HEK293 (cell line): ENCODE measurements around the gene IRX1.

Experiments used
- CTCF ChIA-PET: fragments of 350-600 bp; formaldehyde crosslinking; extraction: SDS; loops from one replicate; lab custom pipeline; 2021; ENCODE audit warnings: antibody characterized with exemption; lab: Yijun Ruan, JAX
- POLR2A ChIA-PET: fragments of 300-600 bp; formaldehyde crosslinking; extraction: SDS; loops from one replicate; lab custom pipeline; 2020; ENCODE audit warnings: antibody characterized with exemption, inconsistent platforms; lab: Yijun Ruan, JAX
- H3K27ac ChIP-seq: fragments of 200-500 bp; sonication (Bioruptor generic); 2 replicates; pipeline ENCODE4 v1.5.1; 2014; ENCODE audit warnings: low read depth, low read length, control low read depth, inconsistent platforms; ENCODE audit errors: extremely low read depth
- H3K36me3 ChIP-seq, 2 experiments: fragments of 200-500 bp in 1 of 2; sonication (Bioruptor generic) in 1 of 2; 1 replicate in 1 of 2; 2 replicates in 1 of 2; pipeline ENCODE4 v1.5.1; 2014 to 2017; ENCODE audit warnings: inconsistent platforms in 2 of 2, low read length in 2 of 2; ENCODE audit not compliant: control insufficient read depth in 2 of 2, insufficient read depth in 1 of 2
- H3K4me1 ChIP-seq: fragments of 200-500 bp; sonication (Bioruptor generic); 2 replicates; pipeline ENCODE4 v1.5.1; 2014; ENCODE audit warnings: mild to moderate bottlenecking, low read length, inconsistent platforms; ENCODE audit not compliant: control insufficient read depth, insufficient read depth
- H3K4me3 ChIP-seq: 2 replicates; pipeline ENCODE4 v1.5.1; 2011; ENCODE audit warnings: low read depth, mild to moderate bottlenecking, control low read depth, low read length, moderate library complexity
- H3K9me3 ChIP-seq: fragments of 200-500 bp; sonication (Bioruptor generic); 2 replicates; pipeline ENCODE4 v1.5.1; 2014; ENCODE audit warnings: low read depth, low read length, inconsistent platforms; ENCODE audit not compliant: control insufficient read depth, insufficient read depth
- EGR2 ChIP-seq: fragments of 450-650 bp; formaldehyde crosslinking; IDR thresholded peaks from 2 replicates; pipeline ENCODE4 v1.5.1; 2016; ENCODE audit warnings: low read depth, missing biosample characterization, missing genetic modification characterization
- KLF1 ChIP-seq: fragments of 450-650 bp; formaldehyde crosslinking; IDR thresholded peaks from 2 replicates; pipeline ENCODE4 v1.5.1; 2016; ENCODE audit warnings: missing biosample characterization, missing genetic modification characterization
- KLF8 ChIP-seq: fragments of 450-650 bp; formaldehyde crosslinking; IDR thresholded peaks from 2 replicates; pipeline ENCODE4 v1.5.1; 2016; ENCODE audit warnings: missing biosample characterization, missing genetic modification characterization
- MEIS1 ChIP-seq: sonication (generic); formaldehyde crosslinking; IDR thresholded peaks from 2 replicates; pipeline ENCODE4 v1.8.1; 2022; ENCODE audit warnings: missing genetic modification reagents, mild to moderate bottlenecking, borderline replicate concordance
- RBAK ChIP-seq: fragments of 450-650 bp; formaldehyde crosslinking; IDR thresholded peaks from 2 replicates; pipeline ENCODE4 v1.5.1; 2016; ENCODE audit warnings: missing biosample characterization, missing genetic modification characterization
- SCRT1 ChIP-seq: fragments of 450-650 bp; formaldehyde crosslinking; IDR thresholded peaks from 2 replicates; pipeline ENCODE4 v1.5.1; 2016; ENCODE audit warnings: missing biosample characterization, missing genetic modification characterization, borderline replicate concordance
- SP7 ChIP-seq: fragments of 450-650 bp; formaldehyde crosslinking; IDR thresholded peaks from 2 replicates; pipeline ENCODE4 v1.5.1; 2016; ENCODE audit warnings: missing biosample characterization, missing genetic modification characterization
- ZBTB17 ChIP-seq: fragments of 450-650 bp; formaldehyde crosslinking; IDR thresholded peaks from 2 replicates; pipeline ENCODE4 v1.5.1; 2016; ENCODE audit warnings: missing biosample characterization, missing genetic modification characterization
- ZBTB48 ChIP-seq: fragments of 450-650 bp; formaldehyde crosslinking; IDR thresholded peaks from 2 replicates; pipeline ENCODE4 v1.5.1; 2016; ENCODE audit warnings: missing biosample characterization, missing genetic modification characterization
- ZFP37 ChIP-seq: fragments of 450-650 bp; formaldehyde crosslinking; IDR thresholded peaks from 2 replicates; pipeline ENCODE4 v1.5.1; 2016; ENCODE audit warnings: missing biosample characterization, missing genetic modification characterization
- ZFP41 ChIP-seq: fragments of 450-650 bp; formaldehyde crosslinking; IDR thresholded peaks from 2 replicates; pipeline ENCODE4 v1.5.1; 2016; ENCODE audit warnings: missing biosample characterization, missing genetic modification characterization, borderline replicate concordance
- ZIC2 ChIP-seq: fragments of 450-650 bp; formaldehyde crosslinking; IDR thresholded peaks from 2 replicates; pipeline ENCODE4 v1.5.1; 2016; ENCODE audit warnings: missing biosample characterization, missing genetic modification characterization
- ZNF121 ChIP-seq: fragments of 450-650 bp; formaldehyde crosslinking; IDR thresholded peaks from 2 replicates; pipeline ENCODE4 v1.5.1; 2016; ENCODE audit warnings: missing biosample characterization, missing genetic modification characterization
- ZNF366 ChIP-seq: fragments of 450-650 bp; formaldehyde crosslinking; conservative IDR thresholded peaks from 2 replicates; pipeline ENCODE4 v1.5.1; 2016; ENCODE audit warnings: missing biosample characterization, missing genetic modification characterization
- ZNF426 ChIP-seq: fragments of 450-650 bp; formaldehyde crosslinking; IDR thresholded peaks from 2 replicates; pipeline ENCODE4 v1.5.1; 2017; ENCODE audit warnings: missing biosample characterization, missing genetic modification characterization, mild to moderate bottlenecking, inconsistent platforms, moderate library complexity
- ZNF544 ChIP-seq: fragments of 450-650 bp; formaldehyde crosslinking; IDR thresholded peaks from 2 replicates; pipeline ENCODE4 v1.5.0; 2017; ENCODE audit warnings: missing biosample characterization, missing genetic modification characterization
- ZNF549 ChIP-seq: fragments of 450-650 bp; IDR thresholded peaks from 2 replicates; pipeline ENCODE4 v1.5.1; 2018; ENCODE audit warnings: missing biosample characterization, missing genetic modification characterization, mild to moderate bottlenecking, inconsistent platforms, moderate library complexity
- ZNF596 ChIP-seq: fragments of 450-650 bp; IDR thresholded peaks from 2 replicates; pipeline ENCODE4 v1.5.0; 2018; ENCODE audit warnings: missing biosample characterization, mild to moderate bottlenecking, missing genetic modification characterization, moderate library complexity
- ZNF610 ChIP-seq: fragments of 450-650 bp; formaldehyde crosslinking; IDR thresholded peaks from 2 replicates; pipeline ENCODE4 v1.5.1; 2016; ENCODE audit warnings: missing biosample characterization, missing genetic modification characterization, borderline replicate concordance
- ZNF660 ChIP-seq: fragments of 450-650 bp; IDR thresholded peaks from 2 replicates; pipeline ENCODE4 v1.5.1; 2018; ENCODE audit warnings: missing biosample characterization, mild to moderate bottlenecking, missing genetic modification characterization
- ZNF707 ChIP-seq: fragments of 450-650 bp; formaldehyde crosslinking; IDR thresholded peaks from 2 replicates; pipeline ENCODE4 v1.5.1; 2016; ENCODE audit warnings: missing biosample characterization, missing genetic modification characterization
- ZNF768 ChIP-seq: fragments of 450-650 bp; formaldehyde crosslinking; IDR thresholded peaks from 2 replicates; pipeline ENCODE4 v1.5.1; 2018; ENCODE audit warnings: missing biosample characterization, mild to moderate bottlenecking, missing genetic modification characterization
- ZSCAN16 ChIP-seq: fragments of 450-650 bp; formaldehyde crosslinking; IDR thresholded peaks from 2 replicates; pipeline ENCODE4 v1.5.1; 2016; ENCODE audit warnings: missing biosample characterization, missing genetic modification characterization
- TF ChIP-seq, protein P1 (sequence below): fragments of 450-650 bp; formaldehyde crosslinking; IDR thresholded peaks from 2 replicates; pipeline ENCODE4 v1.5.1; 2016; ENCODE audit warnings: missing biosample characterization, missing genetic modification characterization
- TF ChIP-seq, protein P2 (sequence below): fragments of 450-650 bp; formaldehyde crosslinking; IDR thresholded peaks from 2 replicates; pipeline ENCODE4 v1.5.1; 2016; ENCODE audit warnings: missing biosample characterization, missing genetic modification characterization
- TF ChIP-seq, protein P3 (sequence below): fragments of 450-650 bp; formaldehyde crosslinking; IDR thresholded peaks from 2 replicates; pipeline ENCODE4 v1.5.1; 2016; ENCODE audit warnings: missing biosample characterization, missing genetic modification characterization
- TF ChIP-seq, protein P4 (sequence below): fragments of 450-650 bp; formaldehyde crosslinking; IDR thresholded peaks from 2 replicates; pipeline ENCODE4 v1.5.1; 2016; ENCODE audit warnings: missing biosample characterization, missing genetic modification characterization, borderline replicate concordance
- TF ChIP-seq, protein P5 (sequence below): fragments of 450-650 bp; formaldehyde crosslinking; IDR thresholded peaks from 2 replicates; pipeline ENCODE4 v1.5.1; 2016; ENCODE audit warnings: missing biosample characterization, missing genetic modification characterization

Gene IRX1

DNA sequence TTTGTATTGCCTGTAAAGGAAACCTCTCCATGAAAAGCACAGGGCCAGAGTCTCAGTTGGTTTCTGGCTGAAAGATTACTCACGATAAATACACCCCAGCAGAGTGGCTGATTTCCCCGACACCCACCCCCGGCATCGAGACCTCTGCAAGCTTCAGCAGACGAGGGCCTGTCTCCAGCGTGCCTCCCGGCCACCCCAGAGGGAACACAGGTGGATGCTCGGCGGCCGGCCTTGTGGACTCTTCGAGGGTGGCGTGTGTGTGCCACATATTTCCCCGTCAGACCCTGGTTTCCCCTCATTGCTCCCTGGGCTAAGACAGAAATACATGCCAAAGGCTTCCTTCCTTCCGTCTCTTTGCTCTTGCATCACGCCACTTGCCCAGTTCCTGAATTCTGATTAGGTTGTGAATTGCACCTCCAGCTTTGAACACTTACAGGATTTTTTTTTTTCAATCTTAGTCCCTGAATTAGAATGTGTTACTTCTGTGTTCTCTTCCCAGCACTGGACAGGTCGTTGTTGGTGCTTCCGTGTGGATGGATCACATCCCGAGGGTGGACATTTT, 13.6 kb downstream of the IRX1 start (continued):
- no peak for TF ChIP-seq EGR2 (tag by site-specific recombination)
- TF ChIP-seq ZSCAN16 (tag by site-specific recombination) = no peak
- no peak for TF ChIP-seq ZNF366 (tag by site-specific recombination)

DNA sequence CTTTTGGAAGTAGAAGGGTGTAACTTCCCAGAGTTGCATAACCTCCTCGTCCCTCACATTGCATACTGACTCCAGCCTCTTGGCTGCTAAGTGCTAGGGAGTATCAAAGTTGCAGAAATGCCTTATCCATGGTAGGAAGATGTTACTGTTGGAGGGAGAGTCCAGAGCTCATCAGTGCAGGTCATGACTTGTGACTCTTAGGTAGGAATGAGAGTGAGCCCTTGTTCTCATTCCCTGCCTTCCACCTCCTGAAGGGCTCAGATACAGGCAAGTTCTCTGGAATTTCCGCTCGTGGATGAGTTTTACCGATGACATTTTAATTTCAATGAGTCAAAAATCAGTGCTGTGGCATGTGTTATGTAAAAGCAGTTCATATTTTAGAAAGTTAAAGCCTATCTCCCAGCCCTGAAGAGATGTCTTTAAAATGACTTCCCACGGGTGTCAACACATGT, 17.0 kb downstream of the IRX1 start:
- TF ChIP-seq ZNF121 (tag by site-specific recombination) = no peak
- no peak for TF ChIP-seq ZNF544
- TF ChIP-seq, protein P1, sequence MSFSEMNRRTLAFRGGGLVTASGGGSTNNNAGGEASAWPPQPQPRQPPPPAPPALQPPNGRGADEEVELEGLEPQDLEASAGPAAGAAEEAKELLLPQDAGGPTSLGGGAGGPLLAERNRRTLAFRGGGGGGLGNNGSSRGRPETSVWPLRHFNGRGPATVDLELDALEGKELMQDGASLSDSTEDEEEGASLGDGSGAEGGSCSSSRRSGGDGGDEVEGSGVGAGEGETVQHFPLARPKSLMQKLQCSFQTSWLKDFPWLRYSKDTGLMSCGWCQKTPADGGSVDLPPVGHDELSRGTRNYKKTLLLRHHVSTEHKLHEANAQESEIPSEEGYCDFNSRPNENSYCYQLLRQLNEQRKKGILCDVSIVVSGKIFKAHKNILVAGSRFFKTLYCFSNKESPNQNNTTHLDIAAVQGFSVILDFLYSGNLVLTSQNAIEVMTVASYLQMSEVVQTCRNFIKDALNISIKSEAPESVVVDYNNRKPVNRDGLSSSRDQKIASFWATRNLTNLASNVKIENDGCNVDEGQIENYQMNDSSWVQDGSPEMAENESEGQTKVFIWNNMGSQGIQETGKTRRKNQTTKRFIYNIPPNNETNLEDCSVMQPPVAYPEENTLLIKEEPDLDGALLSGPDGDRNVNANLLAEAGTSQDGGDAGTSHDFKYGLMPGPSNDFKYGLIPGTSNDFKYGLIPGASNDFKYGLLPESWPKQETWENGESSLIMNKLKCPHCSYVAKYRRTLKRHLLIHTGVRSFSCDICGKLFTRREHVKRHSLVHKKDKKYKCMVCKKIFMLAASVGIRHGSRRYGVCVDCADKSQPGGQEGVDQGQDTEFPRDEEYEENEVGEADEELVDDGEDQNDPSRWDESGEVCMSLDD (tag by site-specific recombination) = no peak
- no peak for TF ChIP-seq ZNF549 (tag by site-specific recombination)
- no peak for TF ChIP-seq MEIS1 (CRISPR knock-in tag)
- TF ChIP-seq ZIC2 = no peak
- TF ChIP-seq, protein P2, sequence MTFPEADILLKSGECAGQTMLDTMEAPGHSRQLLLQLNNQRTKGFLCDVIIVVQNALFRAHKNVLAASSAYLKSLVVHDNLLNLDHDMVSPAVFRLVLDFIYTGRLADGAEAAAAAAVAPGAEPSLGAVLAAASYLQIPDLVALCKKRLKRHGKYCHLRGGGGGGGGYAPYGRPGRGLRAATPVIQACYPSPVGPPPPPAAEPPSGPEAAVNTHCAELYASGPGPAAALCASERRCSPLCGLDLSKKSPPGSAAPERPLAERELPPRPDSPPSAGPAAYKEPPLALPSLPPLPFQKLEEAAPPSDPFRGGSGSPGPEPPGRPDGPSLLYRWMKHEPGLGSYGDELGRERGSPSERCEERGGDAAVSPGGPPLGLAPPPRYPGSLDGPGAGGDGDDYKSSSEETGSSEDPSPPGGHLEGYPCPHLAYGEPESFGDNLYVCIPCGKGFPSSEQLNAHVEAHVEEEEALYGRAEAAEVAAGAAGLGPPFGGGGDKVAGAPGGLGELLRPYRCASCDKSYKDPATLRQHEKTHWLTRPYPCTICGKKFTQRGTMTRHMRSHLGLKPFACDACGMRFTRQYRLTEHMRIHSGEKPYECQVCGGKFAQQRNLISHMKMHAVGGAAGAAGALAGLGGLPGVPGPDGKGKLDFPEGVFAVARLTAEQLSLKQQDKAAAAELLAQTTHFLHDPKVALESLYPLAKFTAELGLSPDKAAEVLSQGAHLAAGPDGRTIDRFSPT (tag by site-specific recombination) = no peak
- no peak for TF ChIP-seq ZNF610
- no peak for TF ChIP-seq KLF1 (tag by site-specific recombination)
- no peak for TF ChIP-seq ZBTB48 (tag by site-specific recombination)
- no peak for TF ChIP-seq KLF8 (tag by site-specific recombination)
- no peak for TF ChIP-seq ZNF707
- no peak for TF ChIP-seq ZNF660
- TF ChIP-seq SCRT1 (tag by site-specific recombination) = no peak
- no peak for TF ChIP-seq ZBTB17
- CTCF ChIA-PET = interaction anchor here (0.5 to 0.6 kb wide), 2 partner anchors 9 to 29 kb away, joined by 4 to 5 read pairs; no protein-coding TSS in a partner anchor
- H3K36me3 ChIP-seq = no peaks in the 10 kb centered on the region
- H3K4me3 ChIP-seq = no peak overlapping the region
- H3K4me1 ChIP-seq = no peaks in the 10 kb centered on the region
- no peak overlapping the region for H3K27ac ChIP-seq
- no peaks in the 10 kb centered on the region for H3K9me3 ChIP-seq
- POLR2A ChIA-PET = no interaction called here

DNA sequence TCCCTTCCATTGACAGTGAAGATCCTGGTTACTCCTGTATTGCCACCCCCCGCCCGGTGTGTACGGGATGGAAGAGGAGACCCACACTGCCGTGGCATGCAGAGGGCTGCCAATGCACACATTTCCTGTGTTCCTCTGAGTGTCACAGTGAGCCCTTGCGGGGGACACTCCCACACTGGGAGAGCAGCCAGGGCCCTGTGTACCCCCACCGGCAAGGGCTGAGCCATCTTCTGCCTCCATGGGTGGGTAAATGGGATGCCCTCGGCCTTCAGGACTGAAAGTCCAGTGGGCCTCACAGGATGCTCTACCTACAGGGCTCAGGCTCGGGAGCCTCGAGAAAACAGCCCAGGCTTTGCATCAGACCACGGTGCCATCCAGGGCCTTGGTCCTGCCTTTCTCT, 18.1 kb downstream of the IRX1 start:
- H3K9me3 ChIP-seq = no peaks in the 10 kb centered on the region
- H3K36me3 ChIP-seq = no peaks in the 10 kb centered on the region
- H3K4me1 ChIP-seq = no peaks in the 10 kb centered on the region
- H3K27ac ChIP-seq = no peak overlapping the region
- ChIA-PET POLR2A (no interaction called here), CTCF (no interaction called here)
- no peak overlapping the region for H3K4me3 ChIP-seq
- TF ChIP-seq ZFP41 = no peak
- TF ChIP-seq ZFP37 (tag by site-specific recombination) = no peak
- TF ChIP-seq RBAK (tag by site-specific recombination) = no peak
- no peak for TF ChIP-seq ZNF768 (tag by site-specific recombination)
- no peak for TF ChIP-seq ZNF596 (tag by site-specific recombination)
- TF ChIP-seq SP7 = no peak
- TF ChIP-seq, protein P3, sequence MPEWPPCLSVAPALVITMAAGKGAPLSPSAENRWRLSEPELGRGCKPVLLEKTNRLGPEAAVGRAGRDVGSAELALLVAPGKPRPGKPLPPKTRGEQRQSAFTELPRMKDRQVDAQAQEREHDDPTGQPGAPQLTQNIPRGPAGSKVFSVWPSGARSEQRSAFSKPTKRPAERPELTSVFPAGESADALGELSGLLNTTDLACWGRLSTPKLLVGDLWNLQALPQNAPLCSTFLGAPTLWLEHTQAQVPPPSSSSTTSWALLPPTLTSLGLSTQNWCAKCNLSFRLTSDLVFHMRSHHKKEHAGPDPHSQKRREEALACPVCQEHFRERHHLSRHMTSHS = no peak
- TF ChIP-seq, protein P4, sequence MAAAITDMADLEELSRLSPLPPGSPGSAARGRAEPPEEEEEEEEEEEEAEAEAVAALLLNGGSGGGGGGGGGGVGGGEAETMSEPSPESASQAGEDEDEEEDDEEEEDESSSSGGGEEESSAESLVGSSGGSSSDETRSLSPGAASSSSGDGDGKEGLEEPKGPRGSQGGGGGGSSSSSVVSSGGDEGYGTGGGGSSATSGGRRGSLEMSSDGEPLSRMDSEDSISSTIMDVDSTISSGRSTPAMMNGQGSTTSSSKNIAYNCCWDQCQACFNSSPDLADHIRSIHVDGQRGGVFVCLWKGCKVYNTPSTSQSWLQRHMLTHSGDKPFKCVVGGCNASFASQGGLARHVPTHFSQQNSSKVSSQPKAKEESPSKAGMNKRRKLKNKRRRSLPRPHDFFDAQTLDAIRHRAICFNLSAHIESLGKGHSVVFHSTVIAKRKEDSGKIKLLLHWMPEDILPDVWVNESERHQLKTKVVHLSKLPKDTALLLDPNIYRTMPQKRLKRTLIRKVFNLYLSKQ (tag by site-specific recombination) = no peak
- TF ChIP-seq ZSCAN16 (tag by site-specific recombination) = no peak
- no peak for TF ChIP-seq ZNF426 (tag by site-specific recombination)
- TF ChIP-seq, protein P5, sequence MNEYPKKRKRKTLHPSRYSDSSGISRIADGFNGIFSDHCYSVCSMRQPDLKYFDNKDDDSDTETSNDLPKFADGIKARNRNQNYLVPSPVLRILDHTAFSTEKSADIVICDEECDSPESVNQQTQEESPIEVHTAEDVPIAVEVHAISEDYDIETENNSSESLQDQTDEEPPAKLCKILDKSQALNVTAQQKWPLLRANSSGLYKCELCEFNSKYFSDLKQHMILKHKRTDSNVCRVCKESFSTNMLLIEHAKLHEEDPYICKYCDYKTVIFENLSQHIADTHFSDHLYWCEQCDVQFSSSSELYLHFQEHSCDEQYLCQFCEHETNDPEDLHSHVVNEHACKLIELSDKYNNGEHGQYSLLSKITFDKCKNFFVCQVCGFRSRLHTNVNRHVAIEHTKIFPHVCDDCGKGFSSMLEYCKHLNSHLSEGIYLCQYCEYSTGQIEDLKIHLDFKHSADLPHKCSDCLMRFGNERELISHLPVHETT = no peak
